SU-DHL-6 (cell line): Measurements from ENCODE around the gene CFAP20DC.

Source experiments
- EZH2phosphoT487 ChIP-seq: fragments of 200-600 bp; sonication (generic), shearing (Covaris generic); conservative IDR thresholded peaks from 2 replicates; pipeline ENCODE4 v1.6.1; 2018; ENCODE audit warnings: mild to moderate bottlenecking, antibody characterized with exemption, low read length, moderate library complexity, mixed read lengths
- TF ChIP-seq, protein P1 (sequence below): fragments of 200-600 bp; sonication (generic); IDR thresholded peaks from one replicate; pipeline ENCODE4 v1.5.1; 2017; ENCODE audit warnings: antibody characterized with exemption, mild to moderate bottlenecking, low read length, moderate library complexity; ENCODE audit not compliant: insufficient read depth, poor library complexity, severe bottlenecking

DNA sequence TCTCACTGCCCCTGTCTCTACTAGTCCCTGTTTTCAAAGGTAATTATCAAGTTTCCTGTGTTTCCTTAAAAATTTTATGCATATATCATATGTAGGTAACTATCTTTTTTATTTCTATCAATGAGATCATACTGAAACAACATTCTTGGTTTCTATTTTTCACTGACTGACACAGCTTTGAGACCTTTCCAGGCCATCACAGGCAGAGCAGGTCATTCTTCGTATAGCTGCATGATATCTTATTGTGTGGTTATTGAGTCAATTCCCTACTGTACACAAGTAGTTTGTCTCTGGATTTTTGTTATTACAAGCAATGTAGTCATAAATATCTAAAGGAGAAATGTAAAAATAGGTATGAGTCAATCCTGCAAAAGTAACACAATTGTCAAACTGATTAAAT lies 169.6 kb downstream of the CFAP20DC start:
- no peak for TF ChIP-seq EZH2phosphoT487
- TF ChIP-seq, protein P1, sequence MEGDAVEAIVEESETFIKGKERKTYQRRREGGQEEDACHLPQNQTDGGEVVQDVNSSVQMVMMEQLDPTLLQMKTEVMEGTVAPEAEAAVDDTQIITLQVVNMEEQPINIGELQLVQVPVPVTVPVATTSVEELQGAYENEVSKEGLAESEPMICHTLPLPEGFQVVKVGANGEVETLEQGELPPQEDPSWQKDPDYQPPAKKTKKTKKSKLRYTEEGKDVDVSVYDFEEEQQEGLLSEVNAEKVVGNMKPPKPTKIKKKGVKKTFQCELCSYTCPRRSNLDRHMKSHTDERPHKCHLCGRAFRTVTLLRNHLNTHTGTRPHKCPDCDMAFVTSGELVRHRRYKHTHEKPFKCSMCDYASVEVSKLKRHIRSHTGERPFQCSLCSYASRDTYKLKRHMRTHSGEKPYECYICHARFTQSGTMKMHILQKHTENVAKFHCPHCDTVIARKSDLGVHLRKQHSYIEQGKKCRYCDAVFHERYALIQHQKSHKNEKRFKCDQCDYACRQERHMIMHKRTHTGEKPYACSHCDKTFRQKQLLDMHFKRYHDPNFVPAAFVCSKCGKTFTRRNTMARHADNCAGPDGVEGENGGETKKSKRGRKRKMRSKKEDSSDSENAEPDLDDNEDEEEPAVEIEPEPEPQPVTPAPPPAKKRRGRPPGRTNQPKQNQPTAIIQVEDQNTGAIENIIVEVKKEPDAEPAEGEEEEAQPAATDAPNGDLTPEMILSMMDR, result no peak
